GM12873 (cell line): Measurements from ENCODE around the gene LYZ.

Experiments
- TF ChIP-seq, protein P1 (sequence below): IDR thresholded peaks from 2 replicates; pipeline ENCODE4 v1.5.1; 2012; ENCODE audit warnings: low read depth, mild to moderate bottlenecking, moderate library complexity, low read length, control low read depth; ENCODE audit not compliant: insufficient read depth; ENCODE audit errors: missing control alignments

The LYZ gene

DNA sequence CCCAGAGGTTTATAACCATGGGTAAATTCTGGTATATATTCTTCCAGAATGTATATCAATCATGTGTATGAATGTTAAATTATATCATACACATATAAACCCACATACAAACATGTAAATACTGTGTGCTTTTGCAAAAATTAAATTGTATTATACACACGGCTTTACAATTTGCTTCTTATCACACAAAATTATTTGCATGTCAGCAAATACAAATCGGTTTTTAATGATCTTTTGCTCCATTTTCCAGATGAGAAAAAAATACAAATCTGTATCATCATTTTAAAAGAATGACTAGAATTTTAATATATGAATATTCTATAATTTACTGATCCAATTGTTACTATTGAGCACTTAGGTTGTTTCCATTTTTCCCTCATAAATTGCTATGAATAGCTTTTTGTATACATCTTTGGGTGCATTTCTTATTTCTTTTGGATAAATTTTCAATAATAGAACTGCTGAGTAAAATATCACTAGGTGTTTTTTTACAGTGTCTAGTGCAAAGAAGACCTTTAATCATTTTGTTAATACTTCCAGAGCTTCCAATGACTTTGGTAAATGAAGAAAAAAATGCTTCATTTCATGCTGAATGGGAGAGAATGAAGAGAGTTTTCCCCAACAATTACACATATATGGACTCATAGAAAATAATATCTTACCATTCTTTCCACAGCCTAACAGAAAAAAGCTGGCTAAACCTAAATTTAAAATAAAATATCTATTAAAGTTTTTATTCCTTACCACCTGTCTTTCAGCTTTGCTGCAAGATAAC is 3.5 kb downstream of the LYZ start:
- TF ChIP-seq, protein P1, sequence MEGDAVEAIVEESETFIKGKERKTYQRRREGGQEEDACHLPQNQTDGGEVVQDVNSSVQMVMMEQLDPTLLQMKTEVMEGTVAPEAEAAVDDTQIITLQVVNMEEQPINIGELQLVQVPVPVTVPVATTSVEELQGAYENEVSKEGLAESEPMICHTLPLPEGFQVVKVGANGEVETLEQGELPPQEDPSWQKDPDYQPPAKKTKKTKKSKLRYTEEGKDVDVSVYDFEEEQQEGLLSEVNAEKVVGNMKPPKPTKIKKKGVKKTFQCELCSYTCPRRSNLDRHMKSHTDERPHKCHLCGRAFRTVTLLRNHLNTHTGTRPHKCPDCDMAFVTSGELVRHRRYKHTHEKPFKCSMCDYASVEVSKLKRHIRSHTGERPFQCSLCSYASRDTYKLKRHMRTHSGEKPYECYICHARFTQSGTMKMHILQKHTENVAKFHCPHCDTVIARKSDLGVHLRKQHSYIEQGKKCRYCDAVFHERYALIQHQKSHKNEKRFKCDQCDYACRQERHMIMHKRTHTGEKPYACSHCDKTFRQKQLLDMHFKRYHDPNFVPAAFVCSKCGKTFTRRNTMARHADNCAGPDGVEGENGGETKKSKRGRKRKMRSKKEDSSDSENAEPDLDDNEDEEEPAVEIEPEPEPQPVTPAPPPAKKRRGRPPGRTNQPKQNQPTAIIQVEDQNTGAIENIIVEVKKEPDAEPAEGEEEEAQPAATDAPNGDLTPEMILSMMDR: no peak

DNA sequence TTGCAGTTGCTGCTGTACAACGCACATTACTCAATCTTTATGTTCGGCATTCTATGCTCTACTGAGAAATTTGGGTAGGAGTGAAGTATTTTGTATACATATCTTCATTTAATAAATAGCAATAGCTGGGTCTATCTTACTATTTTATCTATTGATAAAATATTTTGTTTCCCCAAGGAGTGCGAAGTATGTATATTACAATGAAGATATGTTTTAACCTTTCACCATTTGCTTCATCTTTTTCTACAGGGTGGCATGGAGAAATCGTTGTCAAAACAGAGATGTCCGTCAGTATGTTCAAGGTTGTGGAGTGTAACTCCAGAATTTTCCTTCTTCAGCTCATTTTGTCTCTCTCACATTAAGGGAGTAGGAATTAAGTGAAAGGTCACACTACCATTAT is 4.7 kb downstream of the LYZ start:
- TF ChIP-seq, protein P1: no peak

DNA sequence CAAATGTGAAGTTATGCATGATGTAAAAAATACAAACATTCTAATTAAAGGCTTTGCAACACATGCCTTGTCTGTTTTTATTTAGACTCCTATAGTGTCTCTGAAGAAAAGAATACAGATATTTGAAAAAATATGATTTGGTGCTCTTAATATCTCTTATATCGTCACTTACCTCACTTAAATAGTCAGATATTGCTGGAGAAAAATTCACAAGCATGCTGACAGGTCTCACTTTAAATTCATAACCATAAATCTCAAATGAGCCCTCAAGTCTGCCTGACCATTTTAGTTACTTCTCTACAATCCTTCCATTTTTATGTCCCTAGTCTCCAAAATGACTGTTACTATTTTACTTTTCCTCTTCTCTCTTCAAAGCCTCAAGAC is 6.0 kb downstream of the LYZ start:
- TF ChIP-seq, protein P1: no peak

DNA sequence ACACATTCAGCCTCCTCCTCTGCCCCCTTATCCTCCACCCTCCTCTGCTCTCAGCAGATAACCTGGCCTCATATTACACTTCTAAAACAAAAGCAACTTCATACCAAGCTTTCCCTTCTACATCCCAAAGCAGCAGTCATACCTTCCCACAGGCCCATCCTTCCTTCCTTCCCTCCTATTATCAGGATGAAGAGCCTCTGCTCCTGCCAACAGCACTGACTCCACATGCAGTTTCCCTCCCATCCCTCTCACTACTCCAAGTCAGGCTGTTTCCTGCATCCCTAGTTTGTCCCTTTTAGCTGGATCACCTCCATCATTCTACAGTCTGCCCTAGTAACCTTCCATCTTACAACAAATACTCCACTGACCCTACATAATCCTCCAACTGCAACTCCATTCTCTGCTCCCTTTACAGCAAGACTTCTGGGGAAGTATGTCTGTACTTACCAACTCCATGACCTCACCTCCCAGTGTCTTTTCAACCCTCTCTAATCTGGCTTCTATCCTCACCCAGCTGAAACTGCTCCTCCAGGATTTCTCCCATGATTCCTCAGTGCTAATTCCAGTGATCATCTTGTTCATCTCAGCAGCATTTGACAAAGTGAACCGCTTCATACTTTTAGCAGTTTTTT is 6.5 kb downstream of the LYZ start:
- TF ChIP-seq, protein P1: no peak

DNA sequence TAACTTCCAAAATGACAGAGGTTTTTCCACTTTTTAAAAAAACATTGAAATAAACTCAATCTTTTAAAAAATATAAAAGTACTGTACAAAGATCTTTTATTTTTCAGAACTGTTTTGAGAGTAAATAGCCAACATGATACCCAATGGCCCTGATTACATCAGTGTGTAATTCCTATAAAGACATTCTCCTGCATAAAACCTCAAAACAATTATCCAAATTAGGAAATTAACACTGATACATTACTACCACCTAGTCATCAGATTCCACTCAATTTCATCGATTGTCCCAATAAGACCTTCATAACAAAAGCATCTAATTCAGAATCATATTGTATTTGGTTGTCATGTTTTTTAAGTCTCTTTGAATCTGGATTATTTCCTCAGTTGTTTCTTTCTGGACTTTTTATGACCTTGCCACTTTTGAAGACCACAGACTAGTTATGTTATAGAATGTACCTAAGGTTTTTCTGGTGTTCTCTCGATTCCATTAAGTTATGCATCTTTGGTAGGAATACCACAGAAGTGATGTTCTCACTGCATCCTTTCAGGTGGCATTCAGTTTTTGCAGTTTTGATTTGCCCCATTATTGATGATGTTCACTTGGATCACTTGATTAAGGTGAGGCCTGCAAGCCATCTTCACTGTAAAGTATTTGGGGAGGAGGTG is 7.3 kb downstream of the LYZ start:
- TF ChIP-seq, protein P1: no peak

DNA sequence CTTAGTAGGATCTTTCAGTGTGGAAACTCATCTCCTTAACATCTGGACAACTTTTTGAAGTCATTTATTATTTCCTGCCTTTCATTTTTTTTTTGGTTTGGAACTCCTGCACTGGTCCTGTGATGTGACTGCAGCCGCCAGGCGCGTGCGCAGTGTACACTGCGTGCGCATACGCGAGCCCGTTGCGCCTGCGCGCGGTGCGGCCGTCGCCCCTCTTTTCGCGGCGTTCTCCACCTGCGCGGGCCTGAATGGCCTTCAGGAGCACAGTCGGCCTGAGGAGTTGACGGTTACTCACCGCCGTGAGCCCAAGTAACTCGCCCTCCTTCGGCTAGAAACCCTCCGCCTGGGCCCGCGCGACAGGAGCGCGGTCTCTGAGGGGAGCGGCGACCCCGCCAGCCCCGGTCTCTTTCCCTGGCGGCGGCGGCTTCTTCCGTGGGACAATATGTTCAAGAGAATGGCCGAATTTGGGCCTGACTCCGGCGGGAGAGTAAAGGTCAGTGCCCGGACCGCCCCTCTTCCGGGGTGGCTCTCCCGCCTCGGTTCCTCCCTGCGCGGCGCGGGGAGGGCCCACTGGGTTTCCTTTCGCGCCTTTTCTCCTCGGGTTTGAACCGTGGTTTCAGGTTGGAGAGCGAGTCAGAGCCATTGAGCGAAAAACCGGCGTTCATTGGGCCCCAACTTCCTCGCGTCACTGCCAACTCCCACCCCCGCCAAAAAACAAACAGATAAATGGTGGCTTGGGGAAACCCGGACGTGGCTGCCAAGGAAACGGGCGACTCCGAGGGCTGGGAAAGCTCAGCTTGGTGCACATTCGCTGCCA is 11.6 kb downstream of the LYZ start, which contains the start of gene YEATS4:
Gene YEATS4 (plus strand): TSS at position 213 of the 817 bp plus-strand sequence. CDS start 230 bp downstream, at position 443.
- TF ChIP-seq, protein P1: no peak
